Body of pancreas (tissue), 4 donors: ENCODE measurements around the gene IQGAP2.

Experiments used
- POLR2A ChIP-seq, 3 donors: fragments of 450-650 bp; IDR thresholded peaks; one replicate each; pipeline ENCODE4 v1.6.1; 2016; ENCODE audit warnings: antibody characterized with exemption in 3 of 3, mild to moderate bottlenecking in 2 of 3
- TF ChIP-seq, protein P1 (sequence below), 7 experiments: fragments of 450-650 bp in 4 of 7; fragments of 200-600 bp in 3 of 7; sonication (generic) in 3 of 7; IDR thresholded peaks; one replicate each; pipeline ENCODE4 v1.5.1; 2016 to 2019; ENCODE audit warnings: antibody characterized with exemption in 7 of 7

- no peak for TF ChIP-seq POLR2A (IDR thresholded peaks at IDR 0.05)
- TF ChIP-seq, protein P1, sequence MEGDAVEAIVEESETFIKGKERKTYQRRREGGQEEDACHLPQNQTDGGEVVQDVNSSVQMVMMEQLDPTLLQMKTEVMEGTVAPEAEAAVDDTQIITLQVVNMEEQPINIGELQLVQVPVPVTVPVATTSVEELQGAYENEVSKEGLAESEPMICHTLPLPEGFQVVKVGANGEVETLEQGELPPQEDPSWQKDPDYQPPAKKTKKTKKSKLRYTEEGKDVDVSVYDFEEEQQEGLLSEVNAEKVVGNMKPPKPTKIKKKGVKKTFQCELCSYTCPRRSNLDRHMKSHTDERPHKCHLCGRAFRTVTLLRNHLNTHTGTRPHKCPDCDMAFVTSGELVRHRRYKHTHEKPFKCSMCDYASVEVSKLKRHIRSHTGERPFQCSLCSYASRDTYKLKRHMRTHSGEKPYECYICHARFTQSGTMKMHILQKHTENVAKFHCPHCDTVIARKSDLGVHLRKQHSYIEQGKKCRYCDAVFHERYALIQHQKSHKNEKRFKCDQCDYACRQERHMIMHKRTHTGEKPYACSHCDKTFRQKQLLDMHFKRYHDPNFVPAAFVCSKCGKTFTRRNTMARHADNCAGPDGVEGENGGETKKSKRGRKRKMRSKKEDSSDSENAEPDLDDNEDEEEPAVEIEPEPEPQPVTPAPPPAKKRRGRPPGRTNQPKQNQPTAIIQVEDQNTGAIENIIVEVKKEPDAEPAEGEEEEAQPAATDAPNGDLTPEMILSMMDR (IDR thresholded peaks at IDR 0.05): no peak
These were observed 239.4 kb downstream of the IQGAP2 start for GRCh38 chr5:76642390-76643040.
